GM12892 (cell line): ENCODE results near the gene ARHGEF19.
"Not testable (repeated sequence)": the region's sequence is repeated elsewhere in the genome, so short reads cannot be mapped to it uniquely, and the experiment has no call there.

Experiments used
- POLR2A ChIP-seq: IDR thresholded peaks from 2 replicates; pipeline ENCODE4 v1.6.1; 2011; ENCODE audit warnings: low read depth, low read length, control low read depth
- POLR2AphosphoS5 ChIP-seq: IDR thresholded peaks from 2 replicates; pipeline ENCODE4 v1.6.1; 2011; ENCODE audit warnings: low read depth, low read length, control low read depth
- TAF1 ChIP-seq: IDR thresholded peaks from 2 replicates; pipeline ENCODE4 v1.6.1; 2011; ENCODE audit warnings: low read depth, mild to moderate bottlenecking, control low read depth, low read length, borderline replicate concordance

DNA sequence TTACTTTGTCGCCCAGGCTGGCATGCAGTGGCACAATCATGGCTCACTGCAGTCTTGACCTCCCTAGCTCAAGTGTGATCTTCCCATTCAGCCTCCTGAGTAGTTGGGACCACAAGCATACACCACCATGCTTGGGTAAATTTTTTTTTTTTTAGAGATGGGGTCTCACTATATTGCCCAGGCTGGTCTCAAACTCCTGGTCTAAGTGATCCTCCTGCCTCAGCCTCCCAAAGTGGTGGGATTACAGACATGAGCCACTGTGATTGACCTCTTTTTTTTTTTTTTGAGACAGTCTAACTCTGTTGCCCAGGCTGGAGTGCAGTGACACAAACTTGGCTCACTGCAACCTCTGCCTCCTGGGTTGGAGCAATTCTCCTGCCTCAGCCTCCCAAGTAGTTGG lies 33.8 kb upstream of the ARHGEF19 start:
- TF ChIP-seq POLR2A, POLR2AphosphoS5, TAF1: not testable (repeated sequence)
